Activated T-cell treated with anti-CD3 and anti-CD28 coated beads for 24 hours (primary cell): Measurements from ENCODE around the gene FRMPD3.

Experiments used
- DNase-seq: peaks from one replicate; pipeline ENCODE4 v3.0.0-alpha.2; 2020; ENCODE audit warnings: low read depth

The FRMPD3 gene

GRCh38 chrX:107480272-107480671 is 30.8 kb downstream of the FRMPD3 start:
- no peak for DNase-seq

- no peak for DNase-seq
These were observed 32.6 kb downstream of the FRMPD3 start for GRCh38 chrX:107482046-107482445.

- DNase-seq, result no peak
These were observed 34.7 kb downstream of the FRMPD3 start for GRCh38 chrX:107484002-107484726.

GRCh38 chrX:107485013-107485412 is 35.6 kb downstream of the FRMPD3 start:
- no peak for DNase-seq

- no peak for DNase-seq
These were observed 43.7 kb downstream of the FRMPD3 start for GRCh38 chrX:107493141-107493540.

- DNase-seq, result no peak
These were observed 47.3 kb downstream of the FRMPD3 start for GRCh38 chrX:107496786-107497185.
